ENCODE data around the gene COX19.
"Not testable (repeated sequence)": the region's sequence is repeated elsewhere in the genome, so short reads cannot be mapped to it uniquely, and the experiment has no call there.

Gene COX19

GRCh38 chr7:960972-961371 lies 14.4 kb downstream of the COX19 start:
- not testable (repeated sequence) for DNase-seq (ENCODE audit: low read depth)

GRCh38 chr7:960269-960871 lies 15.0 kb downstream of the COX19 start:
- no peak for DNase-seq (ENCODE audit: low read depth)

- DNase-seq (ENCODE audit: low read depth): not testable (repeated sequence)
These were observed 15.6 kb downstream of the COX19 start for GRCh38 chr7:959740-960139.

- no peak for DNase-seq (ENCODE audit: low read depth)
These were observed 16.1 kb downstream of the COX19 start for GRCh38 chr7:959271-959670.

GRCh38 chr7:958221-959200 lies 16.8 kb downstream of the COX19 start:
- DNase-seq (ENCODE audit: low read depth): no peak

GRCh38 chr7:957418-958220 lies 17.7 kb downstream of the COX19 start:
- DNase-seq (ENCODE audit: low read depth): no peak

GRCh38 chr7:956031-956430 lies 19.3 kb downstream of the COX19 start:
- no peak for DNase-seq (ENCODE audit: low read depth)

GRCh38 chr7:954330-955238 lies 20.8 kb downstream of the COX19 start, which contains the start of gene ADAP1:
Gene ADAP1 (minus strand): TSS chr7:954680. CDS start chr7:954477, 203 bp downstream.
- DNase-seq (ENCODE audit: low read depth): no peak

- no peak for DNase-seq (ENCODE audit: low read depth)
These were observed 21.6 kb downstream of the COX19 start for GRCh38 chr7:953547-954327.

GRCh38 chr7:952548-953441 lies 22.6 kb downstream of the COX19 start:
- DNase-seq (ENCODE audit: low read depth): no peak

- DNase-seq (ENCODE audit: low read depth): no peak
These were observed 23.3 kb downstream of the COX19 start for GRCh38 chr7:951881-952547.

GRCh38 chr7:949021-949934 lies 26.1 kb downstream of the COX19 start:
- no peak for DNase-seq (ENCODE audit: low read depth)

- no peak for DNase-seq (ENCODE audit: low read depth)
These were observed 27.7 kb downstream of the COX19 start for GRCh38 chr7:947391-948210.

GRCh38 chr7:946256-946996 lies 28.9 kb downstream of the COX19 start:
- no peak for DNase-seq (ENCODE audit: low read depth)

- no peak for DNase-seq (ENCODE audit: low read depth)
These were observed 29.6 kb downstream of the COX19 start for GRCh38 chr7:945556-946255.

GRCh38 chr7:945147-945555 lies 30.2 kb downstream of the COX19 start:
- no peak for DNase-seq (ENCODE audit: low read depth)

Measured in GM04504 (cell line).